Tibial nerve (tissue), 4 donors: ENCODE data around the gene CLCN2. TPM values are rescaled to one million over a fixed set of nuclear protein-coding genes. Genes with fewer than 3 reads are reported as not detected.

Experiments used
- DNase-seq, 2 donors: peaks; one replicate each; pipeline ENCODE4 v3.0.0-alpha.2; 2019; ENCODE audit warnings: low spot score in 2 of 2
- H3K27ac ChIP-seq, 4 donors: fragments of 200-600 bp; sonication (generic) in 3 of 4; one replicate each; pipeline ENCODE4 v1.5.1; 2017 to 2019; ENCODE audit warnings: mild to moderate bottlenecking in 1 of 4
- H3K27me3 ChIP-seq, 2 donors: fragments of 200-600 bp; sonication (generic) in 1 of 2; one replicate each; pipeline versions ENCODE4 v1.5.1 to v1.6.0; 2017 to 2019
- H3K36me3 ChIP-seq, 3 donors: fragments of 200-600 bp; sonication (generic); one replicate each; pipeline ENCODE4 v1.5.1; 2018 to 2019
- H3K4me1 ChIP-seq, 4 donors: fragments of 200-600 bp; sonication (generic) in 3 of 4; one replicate each; pipeline ENCODE4 v1.5.1; 2017 to 2019
- H3K4me3 ChIP-seq, 4 donors: fragments of 200-600 bp; sonication (generic) in 3 of 4; one replicate each; pipeline ENCODE4 v1.5.1; 2017 to 2019; ENCODE audit warnings: mild to moderate bottlenecking in 1 of 4, moderate library complexity in 1 of 4
- H3K9me3 ChIP-seq, 4 donors: fragments of 200-600 bp; sonication (generic) in 3 of 4; one replicate each; pipeline ENCODE4 v1.5.1; 2017 to 2019
- CTCF ChIP-seq, 5 experiments: fragments of 200-600 bp in 3 of 5; fragments of 450-650 bp in 2 of 5; sonication (generic) in 3 of 5; IDR thresholded peaks; one replicate each; pipeline ENCODE4 v1.5.1; 2016 to 2019; ENCODE audit warnings: antibody characterized with exemption in 5 of 5, mild to moderate bottlenecking in 3 of 5, moderate library complexity in 2 of 5
- EP300 ChIP-seq, 2 donors: sonication (generic); formaldehyde crosslinking; IDR thresholded peaks; one replicate each; pipeline ENCODE4 v1.6.1; 2017; ENCODE audit warnings: antibody characterized with exemption in 2 of 2, mild to moderate bottlenecking in 1 of 2
- POLR2A ChIP-seq, 2 donors: fragments of 450-650 bp; IDR thresholded peaks; one replicate each; pipeline ENCODE4 v1.6.1; 2017; ENCODE audit warnings: antibody characterized with exemption in 2 of 2, mild to moderate bottlenecking in 2 of 2, moderate library complexity in 2 of 2
- WGBS, 2 donors: methylation state at CpG; one replicate each; pipeline ENCODE4 v1.1.5; 2018; 5-methylcytosine and 5-hydroxymethylcytosine counted together
- total RNA-seq, 4 donors: library from RNA; depleted of rRNA; stranded (reverse); fragments of >200 nt; gene quantifications; one replicate each; pipeline ENCODE4 v1.1.0, GENCODE V29; 2016

Gene CLCN2
- total RNA-seq, 4 donors from 2014 or later: 51.3 to 86.3 (median 54.9) TPM

GRCh38 chr3:184311633-184312032 is 49.8 kb downstream of the CLCN2 start:
- Histone ChIP-seq H3K27me3 (no peaks in the 10 kb centered on the region), H3K36me3 (peaks cover 0 to 35% (median 0%) of the 10 kb centered on the region in 3 donors), H3K4me3 (no peak overlapping the region), H3K4me1 (peaks cover 0 to 17% (median 9%) of the 10 kb centered on the region in 4 donors), H3K27ac (no peak overlapping the region), H3K9me3 (no peaks in the 10 kb centered on the region)
- TF ChIP-seq POLR2A (IDR thresholded peaks at IDR 0.05) (no peak), CTCF (IDR thresholded peaks at IDR 0.05) (no peak), EP300 (IDR thresholded peaks at IDR 0.05) (no peak)
- no peak for DNase-seq

- 71% methylated on average over 7 of the region's 7 CpGs for WGBS, 2 donors
- no peak for DNase-seq
Observed at GRCh38 chr3:184308744-184309143, 52.7 kb downstream of the CLCN2 start.

GRCh38 chr3:184307915-184308314 is 53.5 kb downstream of the CLCN2 start:
- H3K36me3 ChIP-seq: peaks cover 0 to 71% (median 14%) of the 10 kb centered on the region in 3 donors
- no peak overlapping the region for H3K4me3 ChIP-seq

More at GRCh38 chr3:184308744-184309143, 52.7 kb downstream of the CLCN2 start:
- Histone ChIP-seq H3K9me3 (no peaks in the 10 kb centered on the region), H3K36me3 (peaks cover 0 to 63% (median 6%) of the 10 kb centered on the region in 3 donors), H3K27ac (no peak overlapping the region), H3K27me3 (no peaks in the 10 kb centered on the region), H3K4me3 (no peak overlapping the region), H3K4me1 (peaks cover 0 to under 1% (median under 1%) of the 10 kb centered on the region in 4 donors)
- TF ChIP-seq EP300 (IDR thresholded peaks at IDR 0.05): no peak
- TF ChIP-seq POLR2A (IDR thresholded peaks at IDR 0.05): no peak
- no peak for TF ChIP-seq CTCF (IDR thresholded peaks at IDR 0.05)

GRCh38 chr3:184306341-184306972 is 54.9 kb downstream of the CLCN2 start:
- DNase-seq: no peak
- Histone ChIP-seq H3K36me3 (peaks cover 4 to 86% (median 25%) of the 10 kb centered on the region in 3 donors), H3K9me3 (no peaks in the 10 kb centered on the region), H3K27ac (no peak overlapping the region), H3K4me1 (no peaks in the 10 kb centered on the region), H3K4me3 (no peak overlapping the region), H3K27me3 (no peaks in the 10 kb centered on the region)
- TF ChIP-seq POLR2A (IDR thresholded peaks at IDR 0.05): no peak
- TF ChIP-seq EP300 (IDR thresholded peaks at IDR 0.05): no peak
- TF ChIP-seq CTCF (IDR thresholded peaks at IDR 0.05): no peak
- WGBS, 2 donors: 92 to 94% methylated on average over 4 of the region's 4 CpGs

More at GRCh38 chr3:184307915-184308314, 53.5 kb downstream of the CLCN2 start:
- no peak for DNase-seq
- no peaks in the 10 kb centered on the region for H3K9me3 ChIP-seq
- TF ChIP-seq EP300 (IDR thresholded peaks at IDR 0.05) (no peak), POLR2A (IDR thresholded peaks at IDR 0.05) (no peak), CTCF (IDR thresholded peaks at IDR 0.05) (no peak)
- 94 to 95% methylated on average over 9 of the region's 9 CpGs for WGBS, 2 donors
- H3K27ac ChIP-seq: no peak overlapping the region
- no peaks in the 10 kb centered on the region for H3K27me3 ChIP-seq
- H3K4me1 ChIP-seq: no peaks in the 10 kb centered on the region

- Histone ChIP-seq H3K4me3 (no peak overlapping the region), H3K9me3 (no peaks in the 10 kb centered on the region), H3K27ac (no peak overlapping the region), H3K36me3 (peaks cover 4 to 93% (median 25%) of the 10 kb centered on the region in 3 donors), H3K4me1 (peaks cover 0 to 5% (median 2%) of the 10 kb centered on the region in 4 donors), H3K27me3 (no peaks in the 10 kb centered on the region)
- no peak for DNase-seq
- WGBS, 2 donors: 67% methylated on average over 1 of the region's 1 CpG; no CpG with 5 or more reads in 1 of the 2 donors
- TF ChIP-seq EP300 (IDR thresholded peaks at IDR 0.05) (no peak), POLR2A (IDR thresholded peaks at IDR 0.05) (no peak), CTCF (IDR thresholded peaks at IDR 0.05) (no peak)
Observed at GRCh38 chr3:184305577-184305976, 55.8 kb downstream of the CLCN2 start.
